Naive B cell (primary cell): ENCODE results near the gene SURF2. TPM values are rescaled to one million over a fixed set of nuclear protein-coding genes. Genes with fewer than 3 reads are reported as not detected.

Experiments used
- ATAC-seq, 2 donors: fragments of 150-1000 bp; cut with Tn5 transposase; 2 replicates each; pipeline ENCODE4 v1.10.0; 2021; ENCODE audit warnings: low read depth in 2 of 2, mild to moderate bottlenecking in 2 of 2, moderate library complexity in 2 of 2
- DNase-seq: peaks from one replicate; pipeline ENCODE4 v3.0.0; 2022
- H3K27ac Mint-ChIP-seq, 6 donors: one replicate each; pipeline ENCODE4 v1.8.0; 2020 to 2022; ENCODE audit warnings: mild to moderate bottlenecking in 6 of 6, mixed read lengths in 6 of 6, moderate library complexity in 5 of 6, inconsistent platforms in 2 of 6
- H3K27me3 Mint-ChIP-seq, 3 donors: one replicate each; pipeline ENCODE4 v1.8.0; 2021 to 2022; ENCODE audit warnings: mixed read lengths in 3 of 3, mild to moderate bottlenecking in 1 of 3
- H3K36me3 Mint-ChIP-seq, 2 donors: one replicate each; pipeline ENCODE4 v1.8.0; 2020 to 2022; ENCODE audit warnings: mixed read lengths in 2 of 2, inconsistent platforms in 1 of 2, mild to moderate bottlenecking in 1 of 2
- H3K4me1 Mint-ChIP-seq, 3 donors: one replicate each; pipeline ENCODE4 v1.8.0; 2020 to 2022; ENCODE audit warnings: mixed read lengths in 3 of 3, inconsistent platforms in 1 of 3, mild to moderate bottlenecking in 1 of 3, moderate library complexity in 1 of 3
- H3K4me3 Mint-ChIP-seq, 8 donors: one replicate each; pipeline ENCODE4 v1.8.0; 2020 to 2022; ENCODE audit warnings: mild to moderate bottlenecking in 8 of 8, mixed read lengths in 8 of 8, moderate library complexity in 8 of 8, inconsistent platforms in 2 of 8
- H3K9me3 Mint-ChIP-seq, 7 donors: one replicate each; pipeline ENCODE4 v1.8.0; 2020 to 2022; ENCODE audit warnings: mixed read lengths in 7 of 7, mild to moderate bottlenecking in 5 of 7, inconsistent platforms in 2 of 7, moderate library complexity in 1 of 7
- polyA plus RNA-seq, 6 donors: library from polyadenylated mRNA; unstranded; fragments of 300-500 nt; fragmentation: Illumina TruSeq; gene quantifications; one replicate each; pipeline ENCODE4 v1.2.3, GENCODE V29; 2021; ENCODE audit warnings: low read depth in 6 of 6

SURF2 gene
- polyA plus RNA-seq, 6 donors from 2014 or later, result 21.6 to 40.5 (median 28.1) TPM

DNA sequence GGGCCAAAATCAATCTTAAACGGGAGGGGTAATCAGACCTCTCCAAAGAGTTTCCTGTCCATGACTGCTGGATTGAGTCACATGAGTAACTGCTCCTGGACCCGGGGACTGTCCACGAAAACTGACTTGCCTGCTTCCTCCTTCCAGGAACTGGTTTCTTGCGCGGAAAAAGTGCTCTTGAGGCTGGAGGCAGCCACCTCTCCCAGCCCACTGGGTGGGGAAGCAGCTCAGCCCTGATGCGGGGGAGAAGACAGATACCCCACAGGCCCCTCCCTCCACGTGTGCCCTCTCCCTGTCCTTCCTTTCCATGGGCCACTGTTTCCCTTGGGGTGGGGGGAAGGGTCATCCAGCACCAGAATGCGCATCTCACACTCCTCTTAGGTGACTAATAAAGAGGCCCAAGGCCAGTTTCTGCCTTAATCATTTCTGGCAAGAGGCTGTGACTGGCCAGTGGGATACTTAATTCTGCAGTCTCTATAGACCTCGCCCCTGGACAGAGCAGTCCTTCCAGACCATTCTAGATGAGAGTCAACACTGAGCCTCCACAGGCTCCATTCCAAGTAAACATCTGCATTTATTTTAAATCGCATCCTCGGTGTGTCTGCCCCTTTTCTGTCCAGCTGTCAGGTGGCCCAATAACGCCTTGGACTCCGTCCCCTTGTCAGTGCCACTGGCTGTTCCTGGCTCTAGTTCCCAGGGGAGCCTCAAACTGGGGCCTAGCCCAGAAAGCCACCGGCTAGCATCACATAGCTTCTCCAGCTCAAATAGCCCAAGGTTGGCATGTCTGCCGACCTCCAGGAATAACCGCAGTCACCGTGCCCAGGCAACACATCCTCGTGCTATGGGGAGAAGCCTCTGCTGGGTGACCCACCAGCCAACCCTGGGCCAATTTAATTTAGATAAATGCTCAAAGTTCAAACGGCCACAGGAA, 49.4 kb downstream of the SURF2 start:
- H3K27ac Mint-ChIP-seq, result peak overlapping the region in 1 of 6 donors; percentile 28
- H3K4me1 Mint-ChIP-seq, result peaks cover 12 to 18% (median 13%) of the 10 kb centered on the region in 3 donors
- peaks cover 5 to 17% of the 10 kb centered on the region in 2 donors for H3K36me3 Mint-ChIP-seq
- H3K9me3 Mint-ChIP-seq, result no peaks in the 10 kb centered on the region
- ATAC-seq (no peak), DNase-seq (no peak)
- H3K4me3 Mint-ChIP-seq, result peak overlapping the region in 1 of 8 donors; percentile 29
- no peaks in the 10 kb centered on the region for H3K27me3 Mint-ChIP-seq

DNA sequence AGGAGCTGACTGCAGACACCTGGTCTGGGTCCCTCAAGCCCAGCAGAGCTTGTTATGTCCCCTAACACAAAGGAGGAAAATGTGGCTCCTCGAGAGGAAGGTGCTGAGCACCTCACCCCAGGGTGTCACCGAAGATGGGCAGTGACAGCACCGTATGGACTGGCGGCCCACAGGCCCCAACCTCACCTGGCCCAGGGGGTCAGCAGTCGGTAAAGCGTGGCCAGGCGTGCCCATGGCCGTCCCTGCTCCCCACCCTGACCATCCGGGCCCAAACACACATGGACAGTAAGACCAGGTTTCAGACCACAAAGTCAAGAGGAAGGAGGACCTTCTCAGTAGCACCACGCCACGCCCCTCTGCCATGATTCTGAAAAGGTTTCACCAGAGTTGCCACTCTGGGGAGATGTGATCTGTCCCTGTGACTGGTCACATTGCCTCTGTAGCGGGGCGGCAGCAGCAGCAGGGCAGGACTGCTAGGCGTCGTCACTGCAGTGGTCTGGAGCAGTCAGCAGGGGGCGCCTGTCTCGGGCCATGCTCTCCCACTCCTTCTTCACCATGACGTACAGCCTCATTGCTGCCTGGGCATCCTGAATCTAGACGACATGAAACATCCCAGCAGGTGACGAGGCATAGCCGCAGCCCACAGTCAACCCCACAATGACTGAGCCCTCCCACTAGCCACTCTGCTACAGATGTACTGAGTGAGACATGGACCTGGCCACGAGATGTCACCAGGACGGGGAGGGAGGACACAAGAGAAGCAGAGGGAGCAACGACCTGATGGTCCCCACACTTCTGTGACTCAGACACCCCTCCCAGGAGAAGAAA, 50.3 kb downstream of the SURF2 start:
- Mint-ChIP-seq H3K27ac (peak overlapping the region in 4 of 6 donors; percentile 43 to 90 (median 76)), H3K4me3 (no peak overlapping the region), H3K36me3 (peaks cover 5 to 17% of the 10 kb centered on the region in 2 donors)

DNA sequence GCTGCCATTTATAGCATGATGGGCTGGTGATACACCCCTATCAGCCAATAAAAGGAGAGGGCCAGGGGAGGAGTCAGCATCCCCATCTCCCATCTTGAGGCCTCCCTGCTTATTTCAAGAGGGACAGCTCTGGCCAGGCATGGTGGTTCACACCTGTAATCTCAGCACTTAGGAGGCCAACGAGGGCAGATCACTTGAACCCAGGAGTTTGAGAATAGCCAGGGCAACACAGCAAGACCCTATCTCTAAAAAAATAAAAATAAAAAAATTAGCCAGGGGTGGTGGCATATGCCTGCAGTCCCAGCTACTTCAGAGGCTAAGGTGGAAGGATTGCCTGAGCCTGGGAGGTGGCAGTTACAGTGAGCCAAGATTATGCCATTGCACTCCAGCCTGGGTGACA, 51.7 kb downstream of the SURF2 start:
- DNase-seq (no peak), ATAC-seq (no peak)
- Mint-ChIP-seq H3K27ac (peak overlapping the region in 1 of 6 donors; percentile 63), H3K9me3 (no peaks in the 10 kb centered on the region), H3K27me3 (no peaks in the 10 kb centered on the region), H3K36me3 (peaks cover 5 to 24% of the 10 kb centered on the region in 2 donors), H3K4me1 (peaks cover 13 to 22% (median 14%) of the 10 kb centered on the region in 3 donors), H3K4me3 (no peak overlapping the region)

More for the DNA sequence above, 50.3 kb downstream of the SURF2 start:
- ATAC-seq, result peak; percentile 85 to 90
- peak; percentile 70 for DNase-seq
- no peaks in the 10 kb centered on the region for H3K27me3 Mint-ChIP-seq
- H3K4me1 Mint-ChIP-seq, result peaks cover 12 to 18% (median 13%) of the 10 kb centered on the region in 3 donors
- H3K9me3 Mint-ChIP-seq, result no peaks in the 10 kb centered on the region

Other genes starting within 250 kb of the SURF2 start
- gene RALGDS, start 235.3 kb upstream of the SURF2 start, polyA plus RNA-seq, result 10 to 100 TPM in 2 of 6 donors, 1 to 10 TPM in 4; 5.5 to 17.5 (median 8.7) TPM
- gene GBGT1, start 192.6 kb upstream of the SURF2 start, polyA plus RNA-seq, result 1 to 10 TPM in 5 of 6 donors, under 1 TPM in 1; 0.96 to 4.0 (median 2.4) TPM
- not detected for gene OBP2B, start 147.3 kb upstream of the SURF2 start, polyA plus RNA-seq
- under 1 TPM in 2 of 6 donors, not detected in 4; 0.93 to 0.94 TPM for gene ABO, start 81.3 kb upstream of the SURF2 start, polyA plus RNA-seq
- 10 to 100 TPM in 1 of 6 donors, 1 to 10 TPM in 4, under 1 TPM in 1; 0.09 to 13.0 (median 6.8) TPM for gene SURF6, start 20.4 kb upstream of the SURF2 start, polyA plus RNA-seq
- gene MED22, start 8.4 kb upstream of the SURF2 start, polyA plus RNA-seq, result 10 to 100 TPM; 14.9 to 36.8 (median 20.2) TPM
- gene RPL7A, start 8.3 kb upstream of the SURF2 start, polyA plus RNA-seq, result 1,000 to 10,000 TPM in 5 of 6 donors, 100 to 1,000 TPM in 1; 715 to 1,392 (median 1,075) TPM
- gene SURF1, start 63 bp upstream of the SURF2 start, polyA plus RNA-seq, result 100 to 1,000 TPM in 1 of 6 donors, 10 to 100 TPM in 5; 77.6 to 142 (median 94.1) TPM
- gene SURF4, start 19.5 kb downstream of the SURF2 start, polyA plus RNA-seq, result 10 to 100 TPM; 76.2 to 99.5 (median 82.9) TPM
- under 1 TPM in 2 of 6 donors, not detected in 4; 0.18 to 0.61 TPM for gene STKLD1, start 19.8 kb downstream of the SURF2 start, polyA plus RNA-seq
- 10 to 100 TPM in 5 of 6 donors, 1 to 10 TPM in 1; 4.3 to 27.7 (median 15.1) TPM for gene REXO4, start 61.5 kb downstream of the SURF2 start, polyA plus RNA-seq
- gene ADAMTS13, start 65.8 kb downstream of the SURF2 start, polyA plus RNA-seq, result under 1 TPM in 2 of 6 donors, not detected in 4; 0.23 to 0.25 TPM
- 10 to 100 TPM; 14.7 to 23.5 (median 18.7) TPM for gene CACFD1, start 103.4 kb downstream of the SURF2 start, polyA plus RNA-seq
- gene SLC2A6, start 122.5 kb downstream of the SURF2 start, polyA plus RNA-seq, result 10 to 100 TPM; 25.6 to 49.3 (median 31.0) TPM
- not detected for gene MYMK, start 168.4 kb downstream of the SURF2 start, polyA plus RNA-seq
- not detected for gene ADAMTSL2, start 178.2 kb downstream of the SURF2 start, polyA plus RNA-seq